Measurements from ENCODE around the gene TSPYL2. TPM values are rescaled to one million over a fixed set of nuclear protein-coding genes. Genes with fewer than 3 reads are reported as not detected.

TSPYL2 gene
- total and polyA plus RNA-seq, 5 experiments from 2014 or later: 12.7 to 174 (median 32.2) TPM

DNA sequence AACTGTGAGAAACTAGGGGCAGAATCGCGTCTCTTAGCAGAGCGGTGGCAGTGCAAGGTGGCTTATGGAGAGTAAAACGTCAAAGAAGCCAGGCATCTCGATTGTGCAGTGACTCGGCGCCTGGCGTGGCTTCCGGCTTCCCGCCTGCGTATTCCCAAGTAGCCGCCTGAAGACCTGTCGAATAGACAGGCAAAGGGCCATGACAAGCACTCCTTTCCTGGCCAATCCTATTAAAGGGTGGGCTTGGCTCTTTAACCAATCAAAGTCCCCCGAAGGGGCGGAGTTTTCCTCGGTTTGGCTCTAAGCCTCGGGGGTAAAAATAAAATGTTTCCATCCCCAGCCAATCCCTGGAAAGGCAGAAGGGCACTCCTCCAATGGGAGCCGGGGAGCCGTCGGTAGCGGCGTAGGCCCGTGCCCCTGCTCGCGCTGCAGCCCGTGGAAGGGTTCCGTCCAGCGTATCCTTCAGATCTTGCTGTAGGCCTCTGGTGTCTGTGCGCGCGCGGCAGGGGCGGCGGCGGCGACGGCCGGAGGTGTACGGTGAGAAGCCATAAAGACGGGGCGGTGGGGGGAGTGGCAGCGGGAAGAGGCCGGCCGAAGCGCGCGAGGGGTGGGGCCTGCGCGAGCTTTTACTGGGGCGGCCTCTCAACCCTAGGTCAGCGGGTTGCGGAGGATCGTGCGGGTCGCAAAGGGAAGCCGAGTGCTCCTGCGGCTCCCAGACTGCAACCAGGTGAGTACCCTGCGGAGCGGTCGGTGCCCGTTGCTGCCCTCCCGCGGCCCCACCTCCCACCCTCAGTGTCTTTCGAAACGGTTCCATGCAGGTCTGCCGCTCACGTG, 11.8 kb downstream of the TSPYL2 start, which contains the start of gene KANTR:
KANTR (plus strand) TSS at position 395 of the 834 bp plus-strand sequence. CDS start 30,131 bp downstream, outside the sequence.
- peak within 1 kb of the TSS; percentile 84 to 93 (median 89) for H3K4me3 Mint-ChIP-seq
- ATAC-seq: peak; percentile 81 to 82
- peak within 1 kb of the TSS; percentile 28 to 96 (median 92) for H3K27ac Mint-ChIP-seq
- peaks cover 10 to 23% (median 21%) of the 10 kb centered on the region in 4 donors for H3K4me1 Mint-ChIP-seq
- H3K9me3 Mint-ChIP-seq: no peaks in the 10 kb centered on the region
- H3K36me3 Mint-ChIP-seq: peaks cover 0 to 4% (median 0%) of the 10 kb centered on the region in 3 donors
- POLR2A ChIA-PET: interaction anchor here (0.5 to 1.7 kb wide), 6 partner anchors 10 to 261 kb away, joined by 3 to 9 read pairs (median 3); partner anchors contain the start of gene TSPYL2
- no peaks in the 10 kb centered on the region for H3K27me3 Mint-ChIP-seq
- DNase-seq: peak; percentile 56 to 91 (median 83)

DNA sequence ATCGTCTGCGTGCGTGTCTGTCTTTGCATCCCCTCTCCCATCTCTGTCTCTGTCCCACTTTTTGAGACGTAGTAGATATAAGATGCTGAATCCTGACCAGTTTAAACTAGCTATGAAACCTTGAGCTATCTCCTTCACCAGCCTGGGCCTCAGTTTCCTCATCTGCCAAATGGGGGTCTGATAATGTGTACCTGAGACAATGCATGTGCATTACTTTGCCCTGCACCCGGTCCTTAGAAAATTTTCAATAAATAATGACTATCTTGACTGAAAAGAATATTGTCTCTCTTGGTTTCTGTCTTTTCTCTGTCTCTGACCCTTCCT, 12.4 kb downstream of the TSPYL2 start:
- Mint-ChIP-seq H3K4me1 (peaks cover 10 to 19% (median 18%) of the 10 kb centered on the region in 4 donors), H3K27me3 (no peaks in the 10 kb centered on the region), H3K4me3 (peak overlapping the region; percentile 84 to 93 (median 89)), H3K36me3 (peaks cover 0 to 8% (median 0%) of the 10 kb centered on the region in 3 donors), H3K27ac (peak overlapping the region in 9 of 10 donors; percentile 78 to 96 (median 92)), H3K9me3 (no peaks in the 10 kb centered on the region)
- no peak for DNase-seq
- POLR2A ChIA-PET: interaction anchor here (0.8 to 1.1 kb wide), 4 partner anchors 9 to 99 kb away, joined by 3 to 9 read pairs (median 3); partner anchors contain the start of gene TSPYL2
- no peak for ATAC-seq

DNA sequence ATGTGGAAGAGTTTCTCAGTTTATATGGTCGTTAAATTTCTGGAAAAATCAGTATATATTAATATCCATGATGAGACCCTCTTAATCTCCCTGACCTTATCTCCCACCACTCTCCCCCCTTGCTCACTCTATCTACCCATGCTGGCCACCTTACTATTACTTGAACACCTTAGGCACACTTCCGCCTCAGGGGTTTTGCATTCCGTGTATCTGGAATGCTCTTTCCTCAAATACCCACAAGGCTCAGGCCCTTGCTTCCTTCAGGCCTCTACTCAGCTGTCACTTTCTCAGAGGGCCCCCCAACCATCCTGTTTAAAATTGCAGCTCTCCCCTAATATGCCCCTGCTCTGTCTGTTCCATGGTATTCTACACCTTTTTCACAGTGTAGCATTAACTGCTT, 13.6 kb downstream of the TSPYL2 start:
- peaks cover 0 to 11% (median 0%) of the 10 kb centered on the region in 3 donors for H3K36me3 Mint-ChIP-seq
- H3K4me3 Mint-ChIP-seq: peak overlapping the region in 5 of 10 donors; percentile 11 to 53 (median 23)
- POLR2A ChIA-PET: interaction anchor here (1.0 kb wide), 1 partner anchor 14 kb away, joined by 4 read pairs; the partner anchor contains the start of gene TSPYL2
- peak overlapping the region in 2 of 10 donors; percentile 31 to 40 for H3K27ac Mint-ChIP-seq
- H3K27me3 Mint-ChIP-seq: no peaks in the 10 kb centered on the region
- ATAC-seq (no peak), DNase-seq (no peak)
- H3K9me3 Mint-ChIP-seq: no peaks in the 10 kb centered on the region
- H3K4me1 Mint-ChIP-seq: peaks cover 10 to 19% (median 18%) of the 10 kb centered on the region in 4 donors

DNA sequence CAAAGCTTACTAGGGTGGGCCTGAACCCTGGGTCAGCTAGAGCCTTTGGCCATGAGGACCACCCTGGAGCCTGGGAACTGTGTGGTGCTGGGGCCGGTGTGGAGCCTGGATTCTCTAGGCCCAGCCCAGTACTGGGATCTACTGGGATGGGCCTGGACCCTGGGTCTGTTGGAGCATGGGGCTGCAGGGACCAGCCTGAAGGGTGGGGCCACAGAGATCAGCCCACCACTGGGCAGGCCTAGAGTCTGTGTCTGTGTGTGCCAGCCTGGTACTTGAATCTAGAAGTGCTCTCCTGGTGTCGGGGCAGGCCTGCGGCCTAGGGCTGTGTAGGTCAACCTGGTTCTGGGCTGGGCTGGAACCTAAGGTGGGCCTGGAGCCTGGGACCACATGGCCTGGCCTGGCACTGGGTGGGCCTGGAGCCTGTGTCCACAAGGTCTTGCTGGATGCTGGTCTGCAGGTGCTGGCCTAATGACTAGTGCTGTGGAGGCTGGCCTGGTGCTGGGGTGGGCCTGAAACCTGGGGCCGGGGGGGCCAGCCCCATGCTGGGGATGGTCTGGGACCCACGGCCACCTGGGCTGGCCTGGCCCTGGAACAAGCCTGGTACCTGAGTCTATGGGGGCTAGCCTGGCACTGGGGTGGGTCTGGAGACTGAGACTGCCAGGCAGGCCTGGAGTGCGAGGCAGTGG, 32.8 kb downstream of the TSPYL2 start:
- H3K4me3 Mint-ChIP-seq: no peak overlapping the region

DNA sequence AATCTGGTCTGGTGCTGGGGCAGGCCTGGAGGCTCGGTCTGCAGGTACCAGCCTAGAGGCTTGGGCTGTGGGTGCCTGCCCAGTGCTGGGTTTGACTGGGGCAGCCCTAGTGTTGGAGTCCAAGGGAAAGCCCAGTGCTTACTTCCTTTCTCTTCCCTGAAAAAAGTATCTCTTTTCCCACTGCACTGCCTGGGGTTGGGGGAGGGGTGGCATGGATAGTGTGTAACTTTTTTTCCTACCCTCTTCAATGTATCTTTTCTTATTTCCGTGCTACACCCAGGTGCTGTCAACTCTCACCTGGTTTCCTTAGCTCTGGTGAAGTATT, 33.3 kb downstream of the TSPYL2 start:
- H3K27me3 Mint-ChIP-seq: no peaks in the 10 kb centered on the region
- no peak for ATAC-seq
- H3K9me3 Mint-ChIP-seq: no peaks in the 10 kb centered on the region
- POLR2A ChIA-PET: no interaction called here
- peaks cover 0 to 31% (median 3%) of the 10 kb centered on the region in 3 donors for H3K36me3 Mint-ChIP-seq
- no peak for DNase-seq
- no peak overlapping the region for H3K4me3 Mint-ChIP-seq
- H3K27ac Mint-ChIP-seq: no peak overlapping the region
- H3K4me1 Mint-ChIP-seq: peaks cover 3 to 7% (median 6%) of the 10 kb centered on the region in 4 donors

More for the DNA sequence above, 32.8 kb downstream of the TSPYL2 start:
- Mint-ChIP-seq H3K9me3 (no peaks in the 10 kb centered on the region), H3K27ac (no peak overlapping the region), H3K4me1 (peaks cover 3 to 7% (median 6%) of the 10 kb centered on the region in 4 donors), H3K27me3 (no peaks in the 10 kb centered on the region), H3K36me3 (peaks cover 0 to 36% (median 5%) of the 10 kb centered on the region in 3 donors)
- DNase-seq: no peak
- ATAC-seq: no peak
- POLR2A ChIA-PET: no interaction called here

DNA sequence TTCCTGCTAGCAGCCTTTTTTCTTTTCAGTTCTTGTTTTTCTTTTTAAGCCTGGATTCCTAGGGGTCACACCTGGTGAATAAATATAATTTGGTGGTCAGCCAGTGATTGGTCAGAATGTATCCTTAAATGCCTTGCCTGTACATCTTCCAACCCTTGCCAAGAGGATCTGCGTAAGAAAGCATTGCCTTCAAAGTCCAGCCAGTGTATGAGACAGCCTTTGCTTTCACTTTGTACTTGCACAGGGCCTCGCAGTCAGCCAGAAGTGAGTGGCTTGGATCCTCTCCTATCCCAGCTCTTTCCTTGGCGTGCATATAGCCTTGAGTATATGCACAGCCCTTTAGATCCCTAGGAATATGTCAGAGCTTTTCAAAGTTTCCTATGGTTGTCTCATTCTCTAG, 33.9 kb downstream of the TSPYL2 start:
- Mint-ChIP-seq H3K4me3 (no peak overlapping the region), H3K4me1 (peaks cover 3 to 7% (median 6%) of the 10 kb centered on the region in 4 donors), H3K27ac (peak overlapping the region in 2 of 10 donors; percentile 20 to 39), H3K27me3 (no peaks in the 10 kb centered on the region), H3K36me3 (peaks cover 0 to 30% (median 3%) of the 10 kb centered on the region in 3 donors), H3K9me3 (no peaks in the 10 kb centered on the region)
- DNase-seq: no peak
- no peak for ATAC-seq
- POLR2A ChIA-PET: no interaction called here

DNA sequence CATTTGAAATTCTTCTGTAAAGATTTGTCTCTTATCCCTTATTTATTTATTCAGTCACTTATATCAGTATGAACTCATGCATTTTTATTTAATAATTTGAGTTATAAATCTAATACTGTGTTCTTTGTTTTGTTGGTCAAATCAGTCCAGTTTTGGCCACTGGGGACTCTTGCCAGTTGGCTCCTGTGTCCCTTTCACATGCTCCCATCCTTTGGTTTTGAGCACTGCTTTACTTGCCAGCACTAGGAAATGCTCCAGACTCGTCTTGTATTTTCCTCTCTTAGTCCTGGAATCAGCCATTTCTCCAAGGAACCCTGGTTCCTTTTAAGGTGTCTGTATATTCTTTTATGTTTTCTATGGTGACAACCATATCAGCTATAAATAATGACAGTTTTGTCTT, 39.8 kb downstream of the TSPYL2 start:
- H3K27ac Mint-ChIP-seq: no peak overlapping the region
- H3K36me3 Mint-ChIP-seq: peaks cover 5 to 24% (median 10%) of the 10 kb centered on the region in 3 donors
- H3K4me3 Mint-ChIP-seq: no peak overlapping the region
- H3K9me3 Mint-ChIP-seq: peaks cover 0 to 3% (median 0%) of the 10 kb centered on the region in 9 donors
- ATAC-seq (no peak), DNase-seq (no peak)
- H3K4me1 Mint-ChIP-seq: peaks cover 7 to 28% (median 19%) of the 10 kb centered on the region in 4 donors
- H3K27me3 Mint-ChIP-seq: no peaks in the 10 kb centered on the region
- POLR2A ChIA-PET: no interaction called here

DNA sequence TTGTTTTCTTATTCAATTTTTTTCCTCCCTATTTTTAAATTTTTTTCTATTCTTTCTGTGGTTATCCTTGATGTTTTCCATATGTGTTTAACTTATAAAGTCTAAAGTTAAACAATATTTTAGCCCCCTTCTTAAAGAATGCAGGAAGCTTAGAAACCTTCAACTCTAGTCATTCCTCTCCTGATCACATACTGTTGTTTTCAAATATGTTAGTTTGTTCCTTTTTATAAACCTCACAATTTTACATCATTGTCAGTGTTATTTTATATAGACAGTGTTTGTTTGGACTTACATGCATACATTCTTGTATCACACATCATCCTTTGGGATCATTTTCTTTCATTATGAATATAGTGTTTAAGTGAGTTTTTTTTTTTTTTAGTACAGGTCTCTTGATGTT, 43.3 kb downstream of the TSPYL2 start:
- no peak overlapping the region for H3K27ac Mint-ChIP-seq
- POLR2A ChIA-PET: no interaction called here
- peaks cover 7 to 33% (median 19%) of the 10 kb centered on the region in 4 donors for H3K4me1 Mint-ChIP-seq
- peak overlapping the region in 1 of 10 donors; percentile 14 for H3K4me3 Mint-ChIP-seq
- no peaks in the 10 kb centered on the region for H3K27me3 Mint-ChIP-seq
- peaks cover 0 to 4% (median 0%) of the 10 kb centered on the region in 9 donors for H3K9me3 Mint-ChIP-seq
- peaks cover 5 to 20% (median 11%) of the 10 kb centered on the region in 3 donors for H3K36me3 Mint-ChIP-seq
- DNase-seq: no peak
- no peak for ATAC-seq

DNA sequence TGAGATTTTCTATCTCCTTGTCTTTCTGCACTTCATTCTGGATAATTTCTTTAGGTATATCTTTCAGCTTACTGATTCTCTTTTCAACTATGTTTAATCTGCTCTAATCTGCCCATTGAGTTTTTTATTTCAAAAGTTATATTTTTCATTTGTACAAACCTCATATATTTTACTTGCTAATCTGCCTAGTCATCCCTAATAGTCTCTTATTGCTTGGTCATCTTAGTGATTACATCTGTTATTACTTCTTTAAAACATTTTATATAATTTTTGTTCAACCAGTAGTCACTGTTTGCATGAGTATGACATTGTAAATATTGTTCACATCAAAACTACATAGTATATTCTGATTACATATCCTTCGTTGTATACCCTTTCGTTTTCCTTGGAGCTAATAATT, 44.2 kb downstream of the TSPYL2 start:
- ATAC-seq (no peak), DNase-seq (no peak)
- Mint-ChIP-seq H3K4me1 (peaks cover 7 to 33% (median 19%) of the 10 kb centered on the region in 4 donors), H3K4me3 (no peak overlapping the region), H3K27me3 (no peaks in the 10 kb centered on the region), H3K9me3 (peaks cover 0 to 4% (median 0%) of the 10 kb centered on the region in 9 donors), H3K27ac (no peak overlapping the region), H3K36me3 (peaks cover 5 to 28% (median 11%) of the 10 kb centered on the region in 3 donors)
- POLR2A ChIA-PET: no interaction called here

DNA sequence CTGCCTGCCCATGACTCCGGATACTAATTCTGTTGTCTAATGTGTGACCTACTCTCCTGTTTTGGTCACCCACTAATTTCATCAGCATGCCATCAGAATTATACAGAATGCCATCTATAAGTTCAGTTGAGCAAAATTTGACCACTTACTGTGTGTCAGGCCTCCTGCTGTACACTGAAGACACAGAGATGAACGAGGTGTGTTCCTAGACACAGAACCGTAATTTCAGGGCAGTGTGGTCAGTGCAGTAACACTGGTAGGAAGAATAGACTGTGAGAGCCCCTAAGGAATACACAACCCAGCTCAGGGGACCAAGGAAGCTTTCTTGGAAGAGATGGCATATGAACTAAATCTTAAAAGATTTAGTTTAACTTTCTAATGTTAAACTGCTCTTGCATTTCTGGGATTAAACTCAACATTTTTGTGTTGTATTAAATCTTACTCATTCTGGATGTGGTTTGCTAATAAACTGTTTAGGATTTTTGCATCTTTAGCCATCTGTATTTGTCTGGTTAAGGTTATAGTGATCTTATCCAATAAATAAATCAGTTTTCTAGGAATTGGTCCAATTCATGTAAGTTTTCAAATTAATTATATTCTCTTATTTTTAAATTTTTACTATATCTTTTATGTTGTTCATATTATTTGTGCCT, 46.1 kb downstream of the TSPYL2 start:
- H3K4me1 Mint-ChIP-seq: peaks cover 7 to 28% (median 15%) of the 10 kb centered on the region in 4 donors
- peak overlapping the region in 1 of 10 donors; percentile 34 for H3K27ac Mint-ChIP-seq
- no peak overlapping the region for H3K4me3 Mint-ChIP-seq
- peaks cover 0 to 4% (median 0%) of the 10 kb centered on the region in 9 donors for H3K9me3 Mint-ChIP-seq
- no peaks in the 10 kb centered on the region for H3K27me3 Mint-ChIP-seq
- POLR2A ChIA-PET: no interaction called here
- ATAC-seq: no peak
- no peak for DNase-seq
- H3K36me3 Mint-ChIP-seq: peaks cover 5 to 43% (median 15%) of the 10 kb centered on the region in 3 donors

DNA sequence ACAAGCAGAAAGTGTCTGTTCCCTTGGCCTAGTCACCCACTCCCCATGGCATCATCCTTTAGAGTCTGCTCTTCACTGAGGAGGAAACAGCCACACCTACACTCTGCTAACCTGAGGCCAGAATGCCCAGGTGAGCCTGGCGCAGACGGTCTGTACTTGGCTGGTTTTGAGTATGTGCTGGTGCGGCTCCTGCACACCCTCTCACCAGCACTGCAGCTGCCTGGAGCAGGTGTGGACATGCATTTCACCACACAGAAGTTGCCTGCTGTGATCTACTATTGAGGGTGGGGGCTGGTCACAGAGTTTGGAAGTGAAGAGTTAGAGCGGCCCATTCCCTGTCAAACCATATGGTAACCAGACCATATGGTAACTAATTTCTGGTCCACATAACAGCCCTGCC, 51.2 kb downstream of the TSPYL2 start:
- no peaks in the 10 kb centered on the region for H3K4me1 Mint-ChIP-seq
- H3K9me3 Mint-ChIP-seq: no peaks in the 10 kb centered on the region
- no peak overlapping the region for H3K27ac Mint-ChIP-seq
- DNase-seq (no peak), ATAC-seq (no peak)
- peaks cover 4 to 47% (median 4%) of the 10 kb centered on the region in 3 donors for H3K36me3 Mint-ChIP-seq
- POLR2A ChIA-PET: no interaction called here
- no peaks in the 10 kb centered on the region for H3K27me3 Mint-ChIP-seq
- no peak overlapping the region for H3K4me3 Mint-ChIP-seq

DNA sequence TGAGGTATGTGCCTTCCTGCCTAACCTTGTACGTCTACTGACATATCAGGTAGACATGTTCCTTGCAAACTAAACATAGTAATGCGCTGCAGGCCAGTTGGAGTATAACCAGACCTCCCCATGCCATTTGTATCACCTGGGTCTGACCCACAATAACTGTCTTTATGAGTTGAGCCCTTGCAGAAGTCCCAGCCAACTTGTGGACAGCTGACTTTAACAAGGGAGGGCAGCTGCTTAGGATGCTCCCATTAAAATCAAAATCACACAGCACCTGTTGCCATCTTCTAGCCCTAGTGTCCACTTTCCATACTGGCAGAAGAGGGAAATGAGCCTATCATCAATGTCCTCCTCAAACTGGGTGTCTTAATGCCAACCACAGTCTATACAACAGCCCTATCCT, 53.4 kb downstream of the TSPYL2 start:
- ATAC-seq (no peak), DNase-seq (no peak)
- Mint-ChIP-seq H3K27me3 (no peaks in the 10 kb centered on the region), H3K4me1 (no peaks in the 10 kb centered on the region), H3K9me3 (no peaks in the 10 kb centered on the region), H3K4me3 (no peak overlapping the region), H3K36me3 (peaks cover 4 to 45% (median 9%) of the 10 kb centered on the region in 3 donors), H3K27ac (no peak overlapping the region)
- POLR2A ChIA-PET: no interaction called here
